GM12891 (cell line): ENCODE results near the gene TMEM117. TPM values are rescaled to one million over a fixed set of nuclear protein-coding genes. Genes with fewer than 3 reads are reported as not detected.
A peak's percentile ranks its signal among the peaks of the same experiment; 100 is the strongest.

Experiments used
- DNase-seq: peaks from one replicate; pipeline ENCODE4 v3.0.0; 2011; ENCODE audit warnings: low spot score; ENCODE audit not compliant: insufficient read length
- FAIRE-seq: peaks from 2 replicates; lab custom pipeline; 2011; peaks lifted over from hg19 to GRCh38; lab: Jason Lieb, UNC
- PAX5 ChIP-seq: IDR thresholded peaks from 2 replicates; pipeline ENCODE4 v1.6.1; 2011; ENCODE audit warnings: low read length, moderate library complexity, mild to moderate bottlenecking; ENCODE audit not compliant: insufficient read depth, severe bottlenecking
- POLR2A ChIP-seq: IDR thresholded peaks from 2 replicates; pipeline ENCODE4 v1.6.1; 2011; ENCODE audit warnings: low read depth, low read length, control low read depth
- POLR2AphosphoS5 ChIP-seq: IDR thresholded peaks from 2 replicates; pipeline ENCODE4 v1.6.1; 2011; ENCODE audit warnings: low read depth, low read length, control low read depth
- POU2F2 ChIP-seq: IDR thresholded peaks from 2 replicates; pipeline ENCODE4 v1.6.1; 2011; ENCODE audit warnings: low read depth, mild to moderate bottlenecking, control low read depth, low read length, moderate library complexity
- SPI1 ChIP-seq: IDR thresholded peaks from 2 replicates; pipeline ENCODE4 v1.6.1; 2011; ENCODE audit warnings: low read depth, low read length, control low read depth
- TAF1 ChIP-seq: IDR thresholded peaks from 2 replicates; pipeline ENCODE4 v1.6.1; 2011; ENCODE audit warnings: low read depth, low read length, control low read depth
- polyA plus RNA-seq: library from polyadenylated mRNA; unstranded; fragments of >200 nt; gene quantifications from one replicate; pipeline ENCODE4 v1.2.1, GENCODE V29; 2012; ENCODE audit warnings: low read depth, missing spikeins, inconsistent platforms; ENCODE audit not compliant: missing spikeins

The TMEM117 gene
- polyA plus RNA-seq, result 2.3 TPM

- DNase-seq (peak; percentile 61), FAIRE-seq (no peak)
- TF ChIP-seq PAX5, result no peak
- no peak for TF ChIP-seq POU2F2
- TF ChIP-seq POLR2AphosphoS5, result no peak
- peak; percentile 20; the same call in 1 of the 2 replicates for TF ChIP-seq TAF1
- TF ChIP-seq POLR2A, result 0 out of 2 replicates have a peak, but pooled peaks have one; percentile 21
- no peak for TF ChIP-seq SPI1
Observed at GRCh38 chr12:43835656-43836474, at the start of gene TMEM117. Gene TMEM117, plus strand, starts transcription at chr12:43836081.

- no peak for DNase-seq
- TF ChIP-seq TAF1 (no peak), POLR2AphosphoS5 (no peak), POLR2A (no peak), SPI1 (no peak)
- FAIRE-seq, result no peak
Observed at GRCh38 chr12:43786899-43787693, 48.8 kb upstream of the TMEM117 start.

- TF ChIP-seq POU2F2 (no peak), POLR2A (no peak), POLR2AphosphoS5 (no peak), TAF1 (no peak), SPI1 (no peak), PAX5 (no peak)
- no peak for DNase-seq
- no peak for FAIRE-seq
Observed at GRCh38 chr12:43789941-43790340, 45.9 kb upstream of the TMEM117 start.

- no peak for FAIRE-seq
- no peak for TF ChIP-seq SPI1
- TF ChIP-seq POU2F2, result no peak
- TF ChIP-seq PAX5, result no peak
- no peak for TF ChIP-seq POLR2AphosphoS5
- TF ChIP-seq TAF1, result no peak
- no peak for TF ChIP-seq POLR2A
- no peak for DNase-seq
Observed at GRCh38 chr12:43795716-43796280, 40.1 kb upstream of the TMEM117 start.

GRCh38 chr12:43797561-43798217, 38.2 kb upstream of the TMEM117 start:
- DNase-seq, result no peak
- FAIRE-seq, result no peak
- TF ChIP-seq PAX5 (no peak), POLR2A (no peak), SPI1 (no peak), POU2F2 (no peak), POLR2AphosphoS5 (no peak), TAF1 (no peak)

- FAIRE-seq (no peak), DNase-seq (no peak)
- no peak for TF ChIP-seq POLR2AphosphoS5
- TF ChIP-seq TAF1, result no peak
- TF ChIP-seq POLR2A, result no peak
- TF ChIP-seq PAX5, result no peak
- no peak for TF ChIP-seq SPI1
- no peak for TF ChIP-seq POU2F2
Observed at GRCh38 chr12:43805149-43805859, 30.6 kb upstream of the TMEM117 start.

- FAIRE-seq (peak; percentile 96), DNase-seq (peak; percentile 74)
- peak; percentile 89 for TF ChIP-seq SPI1
- TF ChIP-seq POLR2A, result peak; percentile 81
- TF ChIP-seq TAF1, result peak; percentile 77
- TF ChIP-seq PAX5, result peak; percentile 1
- no peak for TF ChIP-seq POU2F2
- peak; percentile 75 for TF ChIP-seq POLR2AphosphoS5
Observed at GRCh38 chr12:43805860-43806736, 29.8 kb upstream of the TMEM117 start, which contains the start of gene TWF1. Gene TWF1, minus strand, starts transcription at chr12:43806317. Its CDS starts 72 bp downstream, at chr12:43806245.
